CD4-positive, alpha-beta memory T cell (primary cell): ENCODE measurements around the gene GADL1. TPM values are rescaled to one million over a fixed set of nuclear protein-coding genes. Genes with fewer than 3 reads are reported as not detected.

ENCODE experiments used
- CTCF ChIA-PET: fragments of 350-600 bp; sonication (Branson Sonifier 250); formaldehyde crosslinking; loops from one replicate; lab custom pipeline; 2021; ENCODE audit warnings: inconsistent platforms; ENCODE audit not compliant: partially characterized antibody; lab: Charles Lee
- POLR2A ChIA-PET: fragments of 350-600 bp; sonication (Branson Sonifier 250); formaldehyde crosslinking; loops from one replicate; lab custom pipeline; 2021; ENCODE audit not compliant: partially characterized antibody; lab: Charles Lee
- DNase-seq, 5 donors: peaks; one replicate each; pipeline versions ENCODE4 v3.0.0 to v3.0.0-alpha.2; 2020 to 2022; ENCODE audit warnings: mixed read lengths in 1 of 5
- H3K27ac ChIP-seq: one replicate; pipeline ENCODE4 v1.7.0; 2013; ENCODE audit warnings: low read depth, low read length
- H3K27me3 ChIP-seq: 2 replicates; pipeline ENCODE4 v1.7.0; 2013; ENCODE audit warnings: mild to moderate bottlenecking, low read length, moderate library complexity; ENCODE audit not compliant: insufficient read depth
- H3K36me3 ChIP-seq: 2 replicates; pipeline ENCODE4 v1.7.0; 2013; ENCODE audit warnings: mild to moderate bottlenecking, low read length, moderate library complexity; ENCODE audit not compliant: insufficient read depth
- H3K4me1 ChIP-seq: 2 replicates; pipeline ENCODE4 v1.7.0; 2013; ENCODE audit warnings: mild to moderate bottlenecking, low read length, moderate library complexity; ENCODE audit not compliant: insufficient read depth
- H3K4me3 ChIP-seq, 2 donors: one replicate each; pipeline ENCODE4 v1.7.0; 2013; ENCODE audit warnings: low read length in 2 of 2, mild to moderate bottlenecking in 1 of 2
- H3K9me3 ChIP-seq, 2 donors: one replicate each; pipeline ENCODE4 v1.7.0; 2013; ENCODE audit warnings: low read length in 2 of 2, control low read depth in 1 of 2; ENCODE audit not compliant: control insufficient read depth in 1 of 2
- H3K27ac Mint-ChIP-seq, 7 donors: one replicate each; pipeline ENCODE4 v1.8.0; 2020 to 2021; ENCODE audit warnings: mixed read lengths in 7 of 7, mild to moderate bottlenecking in 6 of 7, inconsistent platforms in 3 of 7, moderate library complexity in 3 of 7
- H3K27me3 Mint-ChIP-seq, 2 donors: one replicate each; pipeline ENCODE4 v1.8.0; 2020 to 2021; ENCODE audit warnings: mixed read lengths in 2 of 2
- H3K36me3 Mint-ChIP-seq, 2 donors: one replicate each; pipeline ENCODE4 v1.8.0; 2020 to 2021; ENCODE audit warnings: mixed read lengths in 2 of 2, inconsistent platforms in 1 of 2, mild to moderate bottlenecking in 1 of 2
- H3K4me1 Mint-ChIP-seq, 4 donors: one replicate each; pipeline ENCODE4 v1.8.0; 2020 to 2021; ENCODE audit warnings: mixed read lengths in 4 of 4, mild to moderate bottlenecking in 1 of 4
- H3K4me3 Mint-ChIP-seq, 8 donors: one replicate each; pipeline ENCODE4 v1.8.0; 2020 to 2021; ENCODE audit warnings: mixed read lengths in 8 of 8, mild to moderate bottlenecking in 7 of 8, moderate library complexity in 6 of 8, inconsistent platforms in 3 of 8
- H3K9me3 Mint-ChIP-seq, 8 donors: one replicate each; pipeline ENCODE4 v1.8.0; 2020 to 2021; ENCODE audit warnings: mixed read lengths in 8 of 8, mild to moderate bottlenecking in 5 of 8, inconsistent platforms in 3 of 8, moderate library complexity in 1 of 8
- intact Hi-C: fragments of 100-400 bp; cut with micrococcal nuclease; formaldehyde crosslinking; loops from one replicate; pipeline ENCODE4 v1.15.1; 2023
- polyA plus RNA-seq, 2 donors: library from polyadenylated mRNA; unstranded; fragments of 300-500 nt; fragmentation: Illumina TruSeq; gene quantifications; one replicate each; pipeline ENCODE4 v1.2.3, GENCODE V29; 2021
- total RNA-seq, 2 experiments: library from RNA; stranded (reverse); gene quantifications; one replicate each; pipeline ENCODE4 v1.2.3, GENCODE V29; 2021

The GADL1 gene
- total and polyA plus RNA-seq, 4 experiments from 2014 or later = not detected

- H3K27ac Mint-ChIP-seq = no peak overlapping the region
- H3K36me3 ChIP-seq = no peaks in the 10 kb centered on the region
- no peak for DNase-seq
Measured at GRCh38 chr3:30774062-30774461, 120.4 kb downstream of the GADL1 start.

GRCh38 chr3:30770387-30770786 is 124.1 kb downstream of the GADL1 start:
- Mint-ChIP-seq H3K4me1 (peaks cover 0 to 4% (median 2%) of the 10 kb centered on the region in 4 donors), H3K36me3 (no peaks in the 10 kb centered on the region), H3K4me3 (no peak overlapping the region), H3K9me3 (peaks cover 0 to 2% (median 0%) of the 10 kb centered on the region in 8 donors), H3K27ac (no peak overlapping the region), H3K27me3 (peaks cover 2 to 5% of the 10 kb centered on the region in 2 donors)
- no peaks in the 10 kb centered on the region for H3K9me3 ChIP-seq
- CTCF ChIA-PET = interaction anchor here (0.9 to 4.7 kb wide), 20 partner anchors 8 to 999 kb away, joined by 3 to 39 read pairs (median 4); no protein-coding TSS in a partner anchor
- DNase-seq = no peak
- intact Hi-C loops = no loop called here
- H3K4me1 ChIP-seq = no peaks in the 10 kb centered on the region
- H3K27ac ChIP-seq = no peak overlapping the region
- H3K36me3 ChIP-seq = no peaks in the 10 kb centered on the region
- no peaks in the 10 kb centered on the region for H3K27me3 ChIP-seq
- POLR2A ChIA-PET = no interaction called here
- H3K4me3 ChIP-seq = no peak overlapping the region

More at GRCh38 chr3:30774062-30774461, 120.4 kb downstream of the GADL1 start:
- H3K9me3 Mint-ChIP-seq = peaks cover 0 to 2% (median 0%) of the 10 kb centered on the region in 8 donors
- H3K4me3 ChIP-seq = no peak overlapping the region
- peaks cover 0 to 5% of the 10 kb centered on the region in 2 donors for H3K27me3 Mint-ChIP-seq
- H3K4me3 Mint-ChIP-seq = no peak overlapping the region
- ChIA-PET CTCF (no interaction called here), POLR2A (no interaction called here)
- intact Hi-C loops = no loop called here
- no peak overlapping the region for H3K27ac ChIP-seq
- no peaks in the 10 kb centered on the region for H3K36me3 Mint-ChIP-seq
- H3K9me3 ChIP-seq = no peaks in the 10 kb centered on the region
- no peaks in the 10 kb centered on the region for H3K4me1 ChIP-seq
- H3K27me3 ChIP-seq = no peaks in the 10 kb centered on the region
- H3K4me1 Mint-ChIP-seq = no peaks in the 10 kb centered on the region

- Mint-ChIP-seq H3K27me3 (peaks cover 2 to 5% of the 10 kb centered on the region in 2 donors), H3K4me1 (peaks cover 0 to 4% (median 2%) of the 10 kb centered on the region in 4 donors), H3K27ac (peak overlapping the region in 1 of 7 donors; percentile 4), H3K36me3 (no peaks in the 10 kb centered on the region), H3K4me3 (no peak overlapping the region), H3K9me3 (no peaks in the 10 kb centered on the region)
- no peak overlapping the region for H3K27ac ChIP-seq
- no peaks in the 10 kb centered on the region for H3K9me3 ChIP-seq
- no peaks in the 10 kb centered on the region for H3K36me3 ChIP-seq
- H3K4me3 ChIP-seq = no peak overlapping the region
- H3K4me1 ChIP-seq = no peaks in the 10 kb centered on the region
- no peaks in the 10 kb centered on the region for H3K27me3 ChIP-seq
- CTCF ChIA-PET = interaction anchor here (0.5 to 4.7 kb wide), 16 partner anchors 9 to 1000 kb away, joined by 3 to 39 read pairs (median 5); no protein-coding TSS in a partner anchor
- POLR2A ChIA-PET = no interaction called here
- intact Hi-C loops = loop anchor here (1.0 to 10.0 kb wide), 6 partner anchors 680 to 999 kb away; partner anchors contain the start of gene STT3B
- peak; percentile 54 to 62 (median 56) for DNase-seq
Measured at GRCh38 chr3:30768703-30769550, 125.5 kb downstream of the GADL1 start.

- Mint-ChIP-seq H3K4me1 (peaks cover 0 to 4% (median 2%) of the 10 kb centered on the region in 4 donors), H3K27ac (no peak overlapping the region), H3K4me3 (no peak overlapping the region), H3K27me3 (peaks cover 2 to 5% of the 10 kb centered on the region in 2 donors), H3K9me3 (no peaks in the 10 kb centered on the region), H3K36me3 (no peaks in the 10 kb centered on the region)
- Histone ChIP-seq H3K27me3 (no peaks in the 10 kb centered on the region), H3K4me3 (no peak overlapping the region), H3K9me3 (no peaks in the 10 kb centered on the region), H3K36me3 (no peaks in the 10 kb centered on the region), H3K4me1 (no peaks in the 10 kb centered on the region), H3K27ac (no peak overlapping the region)
- intact Hi-C loops = loop anchor here (1.0 to 10.0 kb wide), 6 partner anchors 681 to 1000 kb away; partner anchors contain the start of gene STT3B
- CTCF ChIA-PET = interaction anchor here (0.6 to 4.7 kb wide), 9 partner anchors 8 to 1001 kb away, joined by 3 to 39 read pairs (median 10); no protein-coding TSS in a partner anchor
- POLR2A ChIA-PET = no interaction called here
- DNase-seq = no peak
Measured at GRCh38 chr3:30768046-30768445, 126.4 kb downstream of the GADL1 start.

- H3K9me3 ChIP-seq = no peaks in the 10 kb centered on the region
- ChIA-PET POLR2A (no interaction called here), CTCF (interaction anchor here (1.3 kb wide), 1 partner anchor 10 kb away, joined by 3 read pairs; no protein-coding TSS in a partner anchor)
- peaks cover 0 to 4% (median 2%) of the 10 kb centered on the region in 4 donors for H3K4me1 Mint-ChIP-seq
- H3K4me3 Mint-ChIP-seq = no peak overlapping the region
- intact Hi-C loops = loop anchor here (5.0 to 10.0 kb wide), 2 partner anchors 724 to 768 kb away; partner anchors contain the start of gene STT3B
- no peak for DNase-seq
- H3K9me3 Mint-ChIP-seq = no peaks in the 10 kb centered on the region
- H3K27ac Mint-ChIP-seq = no peak overlapping the region
- no peak overlapping the region for H3K4me3 ChIP-seq
- H3K27me3 ChIP-seq = no peaks in the 10 kb centered on the region
- H3K36me3 ChIP-seq = no peaks in the 10 kb centered on the region
- H3K27me3 Mint-ChIP-seq = peaks cover 2% of the 10 kb centered on the region in 2 donors
- H3K27ac ChIP-seq = no peak overlapping the region
- no peaks in the 10 kb centered on the region for H3K4me1 ChIP-seq
- no peaks in the 10 kb centered on the region for H3K36me3 Mint-ChIP-seq
Measured at GRCh38 chr3:30766522-30766921, 127.9 kb downstream of the GADL1 start.

DNA sequence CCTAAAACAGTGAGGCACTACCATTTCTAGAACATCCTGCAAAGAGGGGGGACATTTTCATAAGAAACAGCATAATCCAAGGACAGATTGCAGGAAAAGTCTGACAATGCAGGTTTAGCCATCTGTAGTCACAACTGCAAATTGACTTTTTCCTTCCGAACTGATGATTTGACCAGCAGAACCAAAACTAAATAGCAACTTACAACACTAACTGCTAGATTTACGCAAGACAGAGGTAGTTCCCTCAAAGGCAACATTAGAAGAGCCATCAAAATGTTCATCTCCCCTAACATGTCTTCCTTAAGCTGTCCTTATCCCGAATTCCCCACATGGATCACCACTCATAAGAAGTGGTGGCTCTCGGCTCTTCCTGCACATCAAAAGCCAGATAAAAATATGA is 129.6 kb downstream of the GADL1 start:
- no peaks in the 10 kb centered on the region for H3K36me3 ChIP-seq
- H3K4me3 Mint-ChIP-seq = no peak overlapping the region
- H3K9me3 Mint-ChIP-seq = no peaks in the 10 kb centered on the region
- H3K4me1 ChIP-seq = no peaks in the 10 kb centered on the region
- H3K27me3 Mint-ChIP-seq = peaks cover 2% of the 10 kb centered on the region in 2 donors
- ChIA-PET POLR2A (no interaction called here), CTCF (interaction anchor here (1.0 to 1.1 kb wide), 2 partner anchors 10 to 1001 kb away, joined by 3 read pairs; no protein-coding TSS in a partner anchor)
- peaks cover 0 to 4% (median 2%) of the 10 kb centered on the region in 4 donors for H3K4me1 Mint-ChIP-seq
- no peak overlapping the region for H3K4me3 ChIP-seq
- no peak for DNase-seq
- intact Hi-C loops = loop anchor here (5.0 to 10.0 kb wide), 2 partner anchors 723 to 770 kb away; partner anchors contain the start of gene STT3B
- H3K36me3 Mint-ChIP-seq = no peaks in the 10 kb centered on the region
- no peak overlapping the region for H3K27ac ChIP-seq
- H3K9me3 ChIP-seq = no peaks in the 10 kb centered on the region
- H3K27ac Mint-ChIP-seq = no peak overlapping the region
- no peaks in the 10 kb centered on the region for H3K27me3 ChIP-seq

- Histone ChIP-seq H3K27me3 (no peaks in the 10 kb centered on the region), H3K4me3 (no peak overlapping the region), H3K4me1 (no peaks in the 10 kb centered on the region), H3K36me3 (no peaks in the 10 kb centered on the region), H3K9me3 (no peaks in the 10 kb centered on the region), H3K27ac (no peak overlapping the region)
- peaks cover 0 to 4% (median 2%) of the 10 kb centered on the region in 4 donors for H3K4me1 Mint-ChIP-seq
- intact Hi-C loops = loop anchor here (10.0 kb wide), 1 partner anchor 771 kb away; the partner anchor contains the start of gene STT3B
- ChIA-PET POLR2A (no interaction called here), CTCF (interaction anchor here (1.0 kb wide), 1 partner anchor 1002 kb away, joined by 3 read pairs; no protein-coding TSS in a partner anchor)
- no peaks in the 10 kb centered on the region for H3K9me3 Mint-ChIP-seq
- H3K27ac Mint-ChIP-seq = no peak overlapping the region
- no peaks in the 10 kb centered on the region for H3K36me3 Mint-ChIP-seq
- H3K4me3 Mint-ChIP-seq = no peak overlapping the region
- H3K27me3 Mint-ChIP-seq = peaks cover 2% of the 10 kb centered on the region in 2 donors
- no peak for DNase-seq
Measured at GRCh38 chr3:30764281-30764680, 130.2 kb downstream of the GADL1 start.
